WERI-Rb-1 (cell line): ENCODE measurements around the gene CSGALNACT2.

Experiments
- DNase-seq: peaks from one replicate; pipeline ENCODE4 v3.0.0-alpha.2; 2020
- H3K27ac ChIP-seq: fragments of 250-450 bp; sonication (Bioruptor Pico); 2 replicates; pipeline ENCODE4 v1.5.1; 2020; ENCODE audit warnings: mild to moderate bottlenecking, moderate library complexity
- H3K27me3 ChIP-seq: fragments of 250-450 bp; sonication (Bioruptor Pico); 2 replicates; pipeline ENCODE4 v1.5.1; 2021; ENCODE audit warnings: mild to moderate bottlenecking, low read depth, moderate library complexity; ENCODE audit not compliant: insufficient read depth, severe bottlenecking
- H3K36me3 ChIP-seq: fragments of 250-450 bp; sonication (Bioruptor Pico); 2 replicates; pipeline ENCODE4 v1.5.1; 2020; ENCODE audit warnings: mild to moderate bottlenecking, moderate library complexity
- H3K4me3 ChIP-seq: 2 replicates; pipeline ENCODE4 v1.5.1; 2011; ENCODE audit warnings: low read depth, mild to moderate bottlenecking, control low read depth, low read length
- H3K9me3 ChIP-seq: fragments of 250-450 bp; sonication (Bioruptor Pico); 2 replicates; pipeline ENCODE4 v1.5.1; 2021; ENCODE audit warnings: mild to moderate bottlenecking, moderate library complexity; ENCODE audit not compliant: severe bottlenecking
- TF ChIP-seq, protein P1 (sequence below): IDR thresholded peaks from 2 replicates; pipeline ENCODE4 v1.5.1; 2011; ENCODE audit warnings: low read depth, mild to moderate bottlenecking, control low read depth, inconsistent platforms, low read length

Gene CSGALNACT2, protein sequence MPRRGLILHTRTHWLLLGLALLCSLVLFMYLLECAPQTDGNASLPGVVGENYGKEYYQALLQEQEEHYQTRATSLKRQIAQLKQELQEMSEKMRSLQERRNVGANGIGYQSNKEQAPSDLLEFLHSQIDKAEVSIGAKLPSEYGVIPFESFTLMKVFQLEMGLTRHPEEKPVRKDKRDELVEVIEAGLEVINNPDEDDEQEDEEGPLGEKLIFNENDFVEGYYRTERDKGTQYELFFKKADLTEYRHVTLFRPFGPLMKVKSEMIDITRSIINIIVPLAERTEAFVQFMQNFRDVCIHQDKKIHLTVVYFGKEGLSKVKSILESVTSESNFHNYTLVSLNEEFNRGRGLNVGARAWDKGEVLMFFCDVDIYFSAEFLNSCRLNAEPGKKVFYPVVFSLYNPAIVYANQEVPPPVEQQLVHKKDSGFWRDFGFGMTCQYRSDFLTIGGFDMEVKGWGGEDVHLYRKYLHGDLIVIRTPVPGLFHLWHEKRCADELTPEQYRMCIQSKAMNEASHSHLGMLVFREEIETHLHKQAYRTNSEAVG

DNA sequence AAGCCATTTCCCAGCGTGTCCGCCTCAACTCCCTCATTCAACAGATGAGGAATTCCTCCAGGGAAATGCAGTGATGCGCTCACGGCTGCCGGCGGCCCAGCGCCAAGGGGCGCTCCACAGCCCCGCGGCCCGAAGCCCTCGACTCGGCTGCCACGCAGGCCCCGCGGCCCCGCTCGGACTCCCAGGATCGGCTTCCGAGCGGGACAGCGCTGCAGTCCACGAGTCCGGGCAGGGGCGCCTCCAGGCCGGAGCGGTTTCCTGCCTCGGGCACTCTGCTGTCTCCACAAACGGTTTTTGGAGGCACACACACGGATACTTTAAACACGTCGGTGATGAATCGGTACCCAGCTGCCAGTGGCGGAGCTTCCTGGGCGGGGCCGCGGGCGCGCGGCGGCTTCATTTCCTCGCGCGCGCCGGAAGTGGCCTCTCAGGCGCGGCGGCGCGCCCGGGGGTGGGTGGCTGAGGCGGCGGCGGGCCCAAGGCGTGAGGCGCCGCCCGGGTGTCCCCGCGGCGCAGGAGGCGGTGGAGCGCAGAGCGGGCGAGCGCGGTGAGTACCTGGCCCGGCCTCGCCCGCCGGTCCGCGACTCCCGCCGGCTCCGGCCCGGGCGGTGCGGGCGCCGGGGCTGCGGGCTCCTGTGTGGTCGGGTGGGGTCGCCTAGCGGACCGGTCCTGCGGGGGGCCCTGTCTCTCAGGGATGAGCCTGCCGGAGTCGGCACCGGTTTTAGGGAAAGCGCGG, at the start of gene CSGALNACT2:
TSS of gene CSGALNACT2 (plus strand) at position 425 of the 736 bp plus-strand sequence. CDS start 16,705 bp downstream, outside the sequence.
- DNase-seq, result peak; percentile 80
- Histone ChIP-seq H3K36me3 (no peaks in the 10 kb centered on the region; the same call in 1 of the 2 replicates), H3K9me3 (no peaks in the 10 kb centered on the region), H3K27me3 (peaks cover 7% of the 10 kb centered on the region), H3K27ac (peak within 1 kb of the TSS; percentile 81), H3K4me3 (peak within 1 kb of the TSS; percentile 97)
- TF ChIP-seq, protein P1, sequence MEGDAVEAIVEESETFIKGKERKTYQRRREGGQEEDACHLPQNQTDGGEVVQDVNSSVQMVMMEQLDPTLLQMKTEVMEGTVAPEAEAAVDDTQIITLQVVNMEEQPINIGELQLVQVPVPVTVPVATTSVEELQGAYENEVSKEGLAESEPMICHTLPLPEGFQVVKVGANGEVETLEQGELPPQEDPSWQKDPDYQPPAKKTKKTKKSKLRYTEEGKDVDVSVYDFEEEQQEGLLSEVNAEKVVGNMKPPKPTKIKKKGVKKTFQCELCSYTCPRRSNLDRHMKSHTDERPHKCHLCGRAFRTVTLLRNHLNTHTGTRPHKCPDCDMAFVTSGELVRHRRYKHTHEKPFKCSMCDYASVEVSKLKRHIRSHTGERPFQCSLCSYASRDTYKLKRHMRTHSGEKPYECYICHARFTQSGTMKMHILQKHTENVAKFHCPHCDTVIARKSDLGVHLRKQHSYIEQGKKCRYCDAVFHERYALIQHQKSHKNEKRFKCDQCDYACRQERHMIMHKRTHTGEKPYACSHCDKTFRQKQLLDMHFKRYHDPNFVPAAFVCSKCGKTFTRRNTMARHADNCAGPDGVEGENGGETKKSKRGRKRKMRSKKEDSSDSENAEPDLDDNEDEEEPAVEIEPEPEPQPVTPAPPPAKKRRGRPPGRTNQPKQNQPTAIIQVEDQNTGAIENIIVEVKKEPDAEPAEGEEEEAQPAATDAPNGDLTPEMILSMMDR, result 0 out of 2 replicates have a peak, but pooled peaks have one; percentile 1

DNA sequence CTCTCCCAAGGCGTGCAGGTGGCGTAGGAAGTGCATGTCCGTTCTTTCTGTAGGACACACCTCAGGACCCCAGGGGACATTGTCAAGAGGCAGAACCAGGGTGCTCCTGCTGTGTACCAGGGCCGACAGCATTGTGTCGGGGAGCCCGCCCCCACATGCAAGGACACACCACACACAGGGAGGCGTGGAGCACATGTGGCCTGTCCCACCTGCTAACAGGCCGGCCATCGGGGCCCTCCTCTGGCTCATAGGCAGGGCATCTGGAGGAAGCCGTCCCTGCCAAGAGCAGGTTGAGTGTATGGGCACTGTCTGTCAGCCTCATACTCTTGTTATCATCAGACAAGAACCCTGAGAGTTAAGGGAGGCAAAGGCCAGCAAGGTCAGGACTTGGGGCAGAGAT, 48.7 kb upstream of the CSGALNACT2 start:
- no peaks in the 10 kb centered on the region for H3K9me3 ChIP-seq
- H3K27me3 ChIP-seq, result peaks cover 83% of the 10 kb centered on the region
- DNase-seq, result no peak
- no peak overlapping the region for H3K4me3 ChIP-seq
- TF ChIP-seq, protein P1, result no peak
- H3K36me3 ChIP-seq, result no peaks in the 10 kb centered on the region
- no peak overlapping the region for H3K27ac ChIP-seq

DNA sequence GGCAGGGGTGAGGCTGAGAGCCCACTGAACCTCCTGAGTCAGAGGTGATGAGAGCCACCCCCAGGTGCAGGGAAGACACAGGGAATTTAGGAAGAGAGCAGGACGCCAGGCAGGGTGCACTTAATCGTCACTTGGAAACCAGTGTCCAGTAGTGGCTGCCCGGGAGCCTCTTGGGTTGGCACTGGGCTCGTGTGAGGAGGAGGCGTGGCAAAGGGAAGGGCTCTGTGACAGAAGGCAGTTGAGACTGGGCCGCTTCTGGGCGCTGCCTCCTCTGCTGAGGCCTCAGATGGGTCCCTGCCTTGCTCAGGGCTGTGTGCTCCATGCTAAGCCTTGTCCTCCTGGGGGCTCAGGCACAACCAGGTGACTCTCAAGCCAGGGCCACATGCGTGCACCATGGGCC, 48.1 kb upstream of the CSGALNACT2 start:
- no peaks in the 10 kb centered on the region for H3K9me3 ChIP-seq
- DNase-seq, result no peak
- no peak overlapping the region for H3K27ac ChIP-seq
- H3K36me3 ChIP-seq, result no peaks in the 10 kb centered on the region
- TF ChIP-seq, protein P1, result no peak
- peaks cover 83% of the 10 kb centered on the region for H3K27me3 ChIP-seq
- H3K4me3 ChIP-seq, result no peak overlapping the region

DNA sequence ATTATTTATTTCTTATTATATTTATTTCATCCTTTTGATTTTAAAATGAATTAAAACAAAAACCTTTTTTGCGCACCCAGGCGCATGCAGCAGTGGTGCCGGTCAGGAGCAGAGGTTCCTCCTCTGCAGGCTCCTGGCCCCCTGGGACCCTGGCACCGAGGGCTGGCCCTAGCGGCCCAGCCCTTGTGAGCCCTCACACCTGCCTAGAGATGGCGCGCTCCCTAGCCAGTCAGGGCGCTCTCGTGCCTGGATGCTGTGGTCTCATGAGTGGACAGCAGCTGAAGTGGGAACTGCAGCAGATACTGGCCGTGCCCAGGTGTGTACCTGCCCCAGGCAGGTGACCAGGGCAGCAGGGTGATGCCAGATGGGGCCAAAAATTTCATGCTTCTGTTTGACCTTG, 47.6 kb upstream of the CSGALNACT2 start:
- TF ChIP-seq, protein P1, result no peak
- Histone ChIP-seq H3K4me3 (no peak overlapping the region), H3K27ac (no peak overlapping the region), H3K9me3 (no peaks in the 10 kb centered on the region), H3K27me3 (peaks cover 86% of the 10 kb centered on the region), H3K36me3 (no peaks in the 10 kb centered on the region)
- DNase-seq, result no peak

DNA sequence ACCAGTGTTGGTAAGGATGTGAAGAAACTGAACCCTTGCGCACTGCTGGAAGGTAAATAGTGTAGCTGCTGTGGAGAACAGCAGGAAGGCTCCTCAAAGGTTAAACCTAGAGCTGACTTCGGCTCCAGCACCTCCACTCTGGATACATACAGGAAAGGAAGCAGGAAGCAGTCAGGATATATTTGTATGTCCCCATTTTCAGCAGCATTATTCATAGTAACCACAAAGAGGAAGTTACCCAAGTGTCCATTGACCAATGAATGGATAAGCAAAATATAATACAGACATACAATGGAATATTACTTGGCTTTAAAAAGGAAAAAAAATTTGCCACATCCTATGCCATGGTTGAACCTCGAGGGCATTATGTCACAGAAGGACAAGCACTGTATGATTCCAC, 46.4 kb upstream of the CSGALNACT2 start:
- TF ChIP-seq, protein P1, result no peak
- H3K36me3 ChIP-seq, result no peaks in the 10 kb centered on the region
- H3K9me3 ChIP-seq, result no peaks in the 10 kb centered on the region
- H3K4me3 ChIP-seq, result no peak overlapping the region
- no peak for DNase-seq
- H3K27me3 ChIP-seq, result peaks cover 91% of the 10 kb centered on the region
- no peak overlapping the region for H3K27ac ChIP-seq
